WTC11 (cell line): ENCODE data around the gene UBE3C. TPM values are rescaled to one million over a fixed set of nuclear protein-coding genes. Genes with fewer than 3 reads are reported as not detected.

Source experiments
- ATAC-seq: fragments of 200-7000 bp; cut with Tn5 transposase; 2 replicates; pipeline ENCODE4 v1.10.0; 2021; ENCODE audit warnings: mild to moderate bottlenecking, moderate library complexity
- CTCF ChIA-PET: fragments of 300-600 bp; sonication (Branson Sonifier 250); formaldehyde crosslinking; loops from one replicate; lab custom pipeline; 2021; ENCODE audit warnings: antibody characterized with exemption; lab: Charles Lee
- POLR2A ChIA-PET: fragments of 350-600 bp; sonication (Branson Sonifier 250); formaldehyde crosslinking; loops from one replicate; lab custom pipeline; 2021; ENCODE audit warnings: antibody characterized with exemption; lab: Charles Lee
- DNase-seq: peaks from one replicate; pipeline ENCODE4 v3.0.0; 2021; ENCODE audit warnings: low spot score
- H3K27ac Mint-ChIP-seq: 2 replicates; pipeline ENCODE4 v1.8.0; 2021; ENCODE audit warnings: mixed read lengths
- H3K27me3 Mint-ChIP-seq: 2 replicates; pipeline ENCODE4 v1.8.0; 2021; ENCODE audit warnings: low read depth, mild to moderate bottlenecking, moderate library complexity, mixed read lengths
- H3K36me3 Mint-ChIP-seq: 2 replicates; pipeline ENCODE4 v1.8.0; 2021; ENCODE audit warnings: mixed read lengths
- H3K4me1 Mint-ChIP-seq: 2 replicates; pipeline ENCODE4 v1.8.0; 2022; ENCODE audit warnings: mixed read lengths
- H3K4me3 Mint-ChIP-seq: 2 replicates; pipeline ENCODE4 v1.8.0; 2021; ENCODE audit warnings: mild to moderate bottlenecking, moderate library complexity, mixed read lengths
- H3K9me3 Mint-ChIP-seq: 2 replicates; pipeline ENCODE4 v1.8.0; 2021; ENCODE audit warnings: mixed read lengths
- ATF1 ChIP-seq: sonication (generic); formaldehyde crosslinking; IDR thresholded peaks from 2 replicates; pipeline ENCODE4 v1.8.1; 2023; ENCODE audit warnings: mild to moderate bottlenecking, moderate library complexity, missing genetic modification reagents
- CREM ChIP-seq: sonication (generic); formaldehyde crosslinking; IDR thresholded peaks from 2 replicates; pipeline ENCODE4 v1.8.1; 2022; ENCODE audit warnings: mild to moderate bottlenecking, missing genetic modification reagents, moderate library complexity
- ELF4 ChIP-seq: sonication (generic); formaldehyde crosslinking; IDR thresholded peaks from 2 replicates; pipeline ENCODE4 v1.8.1; 2022; ENCODE audit warnings: low read depth, mild to moderate bottlenecking, moderate library complexity, missing genetic modification reagents
- FOXK1 ChIP-seq: sonication (generic); formaldehyde crosslinking; IDR thresholded peaks from 2 replicates; pipeline ENCODE4 v1.8.0; 2022; ENCODE audit warnings: mild to moderate bottlenecking, moderate library complexity, missing genetic modification reagents
- GABPB1 ChIP-seq: sonication (generic); formaldehyde crosslinking; IDR thresholded peaks from 2 replicates; pipeline ENCODE4 v1.8.1; 2023; ENCODE audit warnings: mild to moderate bottlenecking, missing genetic modification reagents
- GTF2I ChIP-seq: fragments of 250-450 bp; sonication (Bioruptor Pico); conservative IDR thresholded peaks from 2 replicates; pipeline ENCODE4 v1.4.0; 2021; ENCODE audit warnings: mild to moderate bottlenecking
- NFATC4 ChIP-seq: fragments of 250-450 bp; sonication (Bioruptor Pico); IDR thresholded peaks from 2 replicates; pipeline ENCODE4 v1.9.0; 2021; ENCODE audit warnings: mild to moderate bottlenecking
- NFE2L1 ChIP-seq: sonication (generic); formaldehyde crosslinking; IDR thresholded peaks from 2 replicates; pipeline ENCODE4 v1.8.1; 2023; ENCODE audit warnings: missing genetic modification reagents
- OVOL2 ChIP-seq: fragments of 250-450 bp; sonication (Bioruptor Pico); IDR thresholded peaks from 2 replicates; pipeline ENCODE4 v1.9.0; 2021; ENCODE audit warnings: mild to moderate bottlenecking, borderline replicate concordance
- PRRX2 ChIP-seq: fragments of 250-450 bp; sonication (Bioruptor Pico); IDR thresholded peaks from 2 replicates; pipeline ENCODE4 v1.8.0; 2021; ENCODE audit warnings: mild to moderate bottlenecking
- SMAD4 ChIP-seq: sonication (generic); formaldehyde crosslinking; IDR thresholded peaks from 2 replicates; pipeline ENCODE4 v1.8.0; 2022; ENCODE audit warnings: mild to moderate bottlenecking, missing genetic modification reagents
- ZNF121 ChIP-seq: sonication (generic); formaldehyde crosslinking; IDR thresholded peaks from 2 replicates; pipeline ENCODE4 v1.8.0; 2023; ENCODE audit warnings: missing genetic modification reagents
- ZNF138 ChIP-seq: sonication (generic); formaldehyde crosslinking; conservative IDR thresholded peaks from 2 replicates; pipeline ENCODE4 v1.8.1; 2022; ENCODE audit warnings: mild to moderate bottlenecking, moderate library complexity, missing genetic modification reagents
- ZNF263 ChIP-seq: sonication (generic); formaldehyde crosslinking; IDR thresholded peaks from 2 replicates; pipeline ENCODE4 v1.8.1; 2022; ENCODE audit warnings: low read depth, mild to moderate bottlenecking, moderate library complexity, missing genetic modification reagents
- ZNF423 ChIP-seq: fragments of 250-450 bp; sonication (Bioruptor Pico); IDR thresholded peaks from 2 replicates; pipeline ENCODE4 v2.1.2; 2022; ENCODE audit warnings: mild to moderate bottlenecking, moderate library complexity
- total RNA-seq: library from RNA; stranded (reverse); gene quantifications from 3 replicates; pipeline ENCODE4 v1.2.3, GENCODE V29; 2021
- TF ChIP-seq, protein P1 (sequence below): fragments of 250-450 bp; sonication (Bioruptor Pico); IDR thresholded peaks from 2 replicates; pipeline ENCODE4 v1.8.0; 2021; ENCODE audit warnings: mild to moderate bottlenecking
- TF ChIP-seq, protein P2 (sequence below): sonication (generic); formaldehyde crosslinking; IDR thresholded peaks from 2 replicates; pipeline ENCODE4 v1.8.0; 2022; ENCODE audit warnings: missing genetic modification reagents
- TF ChIP-seq, protein P3 (sequence below): sonication (generic); formaldehyde crosslinking; IDR thresholded peaks from 2 replicates; pipeline ENCODE4 v1.8.0; 2022; ENCODE audit warnings: mild to moderate bottlenecking, missing genetic modification reagents
- TF ChIP-seq, protein P4 (sequence below): sonication (generic); formaldehyde crosslinking; conservative IDR thresholded peaks from 2 replicates; pipeline ENCODE4 v1.8.1; 2023; ENCODE audit warnings: mild to moderate bottlenecking, low read depth, missing genetic modification reagents, moderate library complexity
- TF ChIP-seq, protein P5 (sequence below): fragments of 250-450 bp; sonication (Bioruptor Pico); IDR thresholded peaks from 2 replicates; pipeline ENCODE4 v1.9.0; 2021; ENCODE audit warnings: mild to moderate bottlenecking
- TF ChIP-seq, protein P6 (sequence below): sonication (generic); formaldehyde crosslinking; IDR thresholded peaks from 2 replicates; pipeline ENCODE4 v1.8.0; 2022; ENCODE audit warnings: mild to moderate bottlenecking, missing genetic modification reagents
- TF ChIP-seq, protein P7 (sequence below): sonication (generic); formaldehyde crosslinking; IDR thresholded peaks from 2 replicates; pipeline ENCODE4 v1.8.0; 2023; ENCODE audit warnings: missing genetic modification reagents
- TF ChIP-seq, protein P8 (sequence below): sonication (generic); formaldehyde crosslinking; conservative IDR thresholded peaks from 2 replicates; pipeline ENCODE4 v1.8.1; 2022; ENCODE audit warnings: mild to moderate bottlenecking, missing genetic modification reagents

Gene UBE3C
- total RNA-seq, 1 experiment from 2014 or later, result 59.7 TPM

DNA sequence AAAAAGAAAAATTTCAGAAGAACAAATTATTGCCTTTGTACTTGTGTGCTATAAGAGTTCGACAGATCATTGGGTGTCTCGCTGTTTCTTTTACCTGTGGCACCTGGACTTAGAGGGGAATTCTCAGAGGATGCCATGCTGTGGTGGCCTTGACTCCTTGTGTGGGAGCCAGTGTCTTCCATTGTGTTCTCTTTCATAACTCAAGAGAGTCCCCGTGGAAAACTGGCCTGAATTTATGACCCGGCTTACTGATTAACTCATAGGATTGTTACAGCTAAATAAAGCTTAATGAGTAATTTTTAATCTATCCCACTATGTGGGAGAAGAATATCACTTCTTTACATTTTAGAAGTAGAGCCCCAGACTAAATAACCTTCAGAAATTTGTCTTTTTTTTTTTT lies 54.5 kb downstream of the UBE3C start:
- Mint-ChIP-seq H3K9me3 (no peaks in the 10 kb centered on the region), H3K4me3 (no peak overlapping the region), H3K27ac (no peak overlapping the region), H3K36me3 (peaks cover 84% of the 10 kb centered on the region), H3K27me3 (no peaks in the 10 kb centered on the region)
- ATAC-seq, result no peak
- DNase-seq, result no peak
- TF ChIP-seq GABPB1 (CRISPR knock-in tag) (no peak), ZNF121 (CRISPR knock-in tag) (no peak)
- TF ChIP-seq, protein P1, sequence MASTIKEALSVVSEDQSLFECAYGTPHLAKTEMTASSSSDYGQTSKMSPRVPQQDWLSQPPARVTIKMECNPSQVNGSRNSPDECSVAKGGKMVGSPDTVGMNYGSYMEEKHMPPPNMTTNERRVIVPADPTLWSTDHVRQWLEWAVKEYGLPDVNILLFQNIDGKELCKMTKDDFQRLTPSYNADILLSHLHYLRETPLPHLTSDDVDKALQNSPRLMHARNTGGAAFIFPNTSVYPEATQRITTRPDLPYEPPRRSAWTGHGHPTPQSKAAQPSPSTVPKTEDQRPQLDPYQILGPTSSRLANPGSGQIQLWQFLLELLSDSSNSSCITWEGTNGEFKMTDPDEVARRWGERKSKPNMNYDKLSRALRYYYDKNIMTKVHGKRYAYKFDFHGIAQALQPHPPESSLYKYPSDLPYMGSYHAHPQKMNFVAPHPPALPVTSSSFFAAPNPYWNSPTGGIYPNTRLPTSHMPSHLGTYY (CRISPR knock-in tag), result no peak
- TF ChIP-seq, all 79 proteins: peak for 0
- peaks cover 13% of the 10 kb centered on the region for H3K4me1 Mint-ChIP-seq
- ChIA-PET CTCF (no interaction called here), POLR2A (no interaction called here)

DNA sequence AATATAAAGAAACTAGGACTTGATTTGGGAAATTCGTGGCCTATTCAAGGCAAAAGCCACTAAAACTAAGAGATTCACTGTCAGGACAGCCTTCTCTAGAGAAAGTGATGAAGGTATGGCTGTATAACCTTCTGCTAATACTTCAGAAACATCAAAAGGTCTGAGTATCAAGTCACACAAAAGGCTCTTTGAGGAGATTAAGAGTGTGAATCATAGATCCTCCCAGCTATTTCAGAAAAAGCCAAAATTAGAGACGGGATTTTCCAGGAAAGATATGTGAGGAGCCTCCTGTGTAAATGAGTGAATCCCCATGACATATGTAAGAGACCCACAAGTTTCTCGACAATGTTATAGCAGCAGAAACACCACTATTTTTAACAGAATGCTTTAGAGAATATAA lies 56.2 kb downstream of the UBE3C start:
- Mint-ChIP-seq H3K27ac (no peak overlapping the region), H3K27me3 (no peaks in the 10 kb centered on the region), H3K4me1 (peaks cover 4% of the 10 kb centered on the region; the same call in 1 of the 2 replicates), H3K36me3 (peaks cover 74% of the 10 kb centered on the region), H3K4me3 (no peak overlapping the region), H3K9me3 (no peaks in the 10 kb centered on the region)
- no peak for TF ChIP-seq NFATC4 (CRISPR knock-in tag)
- TF ChIP-seq CREM, result no peak
- TF ChIP-seq, protein P2, sequence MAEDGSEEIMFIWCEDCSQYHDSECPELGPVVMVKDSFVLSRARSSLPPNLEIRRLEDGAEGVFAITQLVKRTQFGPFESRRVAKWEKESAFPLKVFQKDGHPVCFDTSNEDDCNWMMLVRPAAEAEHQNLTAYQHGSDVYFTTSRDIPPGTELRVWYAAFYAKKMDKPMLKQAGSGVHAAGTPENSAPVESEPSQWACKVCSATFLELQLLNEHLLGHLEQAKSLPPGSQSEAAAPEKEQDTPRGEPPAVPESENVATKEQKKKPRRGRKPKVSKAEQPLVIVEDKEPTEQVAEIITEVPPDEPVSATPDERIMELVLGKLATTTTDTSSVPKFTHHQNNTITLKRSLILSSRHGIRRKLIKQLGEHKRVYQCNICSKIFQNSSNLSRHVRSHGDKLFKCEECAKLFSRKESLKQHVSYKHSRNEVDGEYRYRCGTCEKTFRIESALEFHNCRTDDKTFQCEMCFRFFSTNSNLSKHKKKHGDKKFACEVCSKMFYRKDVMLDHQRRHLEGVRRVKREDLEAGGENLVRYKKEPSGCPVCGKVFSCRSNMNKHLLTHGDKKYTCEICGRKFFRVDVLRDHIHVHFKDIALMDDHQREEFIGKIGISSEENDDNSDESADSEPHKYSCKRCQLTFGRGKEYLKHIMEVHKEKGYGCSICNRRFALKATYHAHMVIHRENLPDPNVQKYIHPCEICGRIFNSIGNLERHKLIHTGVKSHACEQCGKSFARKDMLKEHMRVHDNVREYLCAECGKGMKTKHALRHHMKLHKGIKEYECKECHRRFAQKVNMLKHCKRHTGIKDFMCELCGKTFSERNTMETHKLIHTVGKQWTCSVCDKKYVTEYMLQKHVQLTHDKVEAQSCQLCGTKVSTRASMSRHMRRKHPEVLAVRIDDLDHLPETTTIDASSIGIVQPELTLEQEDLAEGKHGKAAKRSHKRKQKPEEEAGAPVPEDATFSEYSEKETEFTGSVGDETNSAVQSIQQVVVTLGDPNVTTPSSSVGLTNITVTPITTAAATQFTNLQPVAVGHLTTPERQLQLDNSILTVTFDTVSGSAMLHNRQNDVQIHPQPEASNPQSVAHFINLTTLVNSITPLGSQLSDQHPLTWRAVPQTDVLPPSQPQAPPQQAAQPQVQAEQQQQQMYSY (CRISPR knock-in tag), result no peak
- no peak for TF ChIP-seq PRRX2 (CRISPR knock-in tag)
- no peak for TF ChIP-seq ZNF121 (CRISPR knock-in tag)
- TF ChIP-seq ZNF138 (CRISPR knock-in tag), result no peak
- TF ChIP-seq, protein P3, sequence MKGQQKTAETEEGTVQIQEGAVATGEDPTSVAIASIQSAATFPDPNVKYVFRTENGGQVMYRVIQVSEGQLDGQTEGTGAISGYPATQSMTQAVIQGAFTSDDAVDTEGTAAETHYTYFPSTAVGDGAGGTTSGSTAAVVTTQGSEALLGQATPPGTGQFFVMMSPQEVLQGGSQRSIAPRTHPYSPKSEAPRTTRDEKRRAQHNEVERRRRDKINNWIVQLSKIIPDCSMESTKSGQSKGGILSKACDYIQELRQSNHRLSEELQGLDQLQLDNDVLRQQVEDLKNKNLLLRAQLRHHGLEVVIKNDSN, result no peak
- TF ChIP-seq ZNF423 (CRISPR knock-in tag), result no peak
- TF ChIP-seq ATF1, result no peak
- TF ChIP-seq, protein P4, sequence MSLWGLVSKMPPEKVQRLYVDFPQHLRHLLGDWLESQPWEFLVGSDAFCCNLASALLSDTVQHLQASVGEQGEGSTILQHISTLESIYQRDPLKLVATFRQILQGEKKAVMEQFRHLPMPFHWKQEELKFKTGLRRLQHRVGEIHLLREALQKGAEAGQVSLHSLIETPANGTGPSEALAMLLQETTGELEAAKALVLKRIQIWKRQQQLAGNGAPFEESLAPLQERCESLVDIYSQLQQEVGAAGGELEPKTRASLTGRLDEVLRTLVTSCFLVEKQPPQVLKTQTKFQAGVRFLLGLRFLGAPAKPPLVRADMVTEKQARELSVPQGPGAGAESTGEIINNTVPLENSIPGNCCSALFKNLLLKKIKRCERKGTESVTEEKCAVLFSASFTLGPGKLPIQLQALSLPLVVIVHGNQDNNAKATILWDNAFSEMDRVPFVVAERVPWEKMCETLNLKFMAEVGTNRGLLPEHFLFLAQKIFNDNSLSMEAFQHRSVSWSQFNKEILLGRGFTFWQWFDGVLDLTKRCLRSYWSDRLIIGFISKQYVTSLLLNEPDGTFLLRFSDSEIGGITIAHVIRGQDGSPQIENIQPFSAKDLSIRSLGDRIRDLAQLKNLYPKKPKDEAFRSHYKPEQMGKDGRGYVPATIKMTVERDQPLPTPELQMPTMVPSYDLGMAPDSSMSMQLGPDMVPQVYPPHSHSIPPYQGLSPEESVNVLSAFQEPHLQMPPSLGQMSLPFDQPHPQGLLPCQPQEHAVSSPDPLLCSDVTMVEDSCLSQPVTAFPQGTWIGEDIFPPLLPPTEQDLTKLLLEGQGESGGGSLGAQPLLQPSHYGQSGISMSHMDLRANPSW (CRISPR knock-in tag), result no peak
- TF ChIP-seq OVOL2, result no peak
- ATAC-seq (no peak), DNase-seq (no peak)
- POLR2A ChIA-PET, result no interaction called here
- CTCF ChIA-PET, result no interaction called here

DNA sequence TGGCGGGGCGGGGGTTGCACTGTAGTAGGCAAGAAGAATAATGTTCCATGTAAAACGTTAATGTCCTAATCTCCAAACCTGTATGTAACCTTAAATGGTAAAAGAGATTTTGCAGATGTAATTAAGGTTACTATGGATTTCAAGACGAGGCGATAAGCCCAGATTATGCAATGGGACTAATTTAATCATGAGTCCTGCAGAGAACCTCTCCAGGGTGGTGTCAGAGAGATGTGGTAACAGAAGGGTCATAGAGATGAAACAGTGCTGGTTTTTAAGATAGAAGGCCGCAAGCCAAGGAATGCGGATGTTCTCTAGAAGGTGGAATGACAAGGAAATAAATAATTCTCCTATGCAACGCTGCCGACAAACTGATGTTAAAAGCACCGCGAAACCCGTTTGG lies 57.1 kb downstream of the UBE3C start:
- ChIA-PET CTCF (no interaction called here), POLR2A (no interaction called here)
- Mint-ChIP-seq H3K9me3 (no peaks in the 10 kb centered on the region), H3K27ac (no peak overlapping the region), H3K4me3 (no peak overlapping the region), H3K36me3 (peaks cover 65% of the 10 kb centered on the region), H3K4me1 (no peaks in the 10 kb centered on the region), H3K27me3 (no peaks in the 10 kb centered on the region)
- DNase-seq (no peak), ATAC-seq (no peak)
- TF ChIP-seq GABPB1 (CRISPR knock-in tag) (no peak), FOXK1 (CRISPR knock-in tag) (no peak), ZNF138 (CRISPR knock-in tag) (no peak), GTF2I (no peak), NFE2L1 (CRISPR knock-in tag) (no peak), SMAD4 (no peak), ELF4 (CRISPR knock-in tag) (no peak), ZNF263 (CRISPR knock-in tag) (no peak)
- TF ChIP-seq, protein P5, sequence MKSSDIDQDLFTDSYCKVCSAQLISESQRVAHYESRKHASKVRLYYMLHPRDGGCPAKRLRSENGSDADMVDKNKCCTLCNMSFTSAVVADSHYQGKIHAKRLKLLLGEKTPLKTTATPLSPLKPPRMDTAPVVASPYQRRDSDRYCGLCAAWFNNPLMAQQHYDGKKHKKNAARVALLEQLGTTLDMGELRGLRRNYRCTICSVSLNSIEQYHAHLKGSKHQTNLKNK (CRISPR knock-in tag), result no peak
- TF ChIP-seq, protein P6, sequence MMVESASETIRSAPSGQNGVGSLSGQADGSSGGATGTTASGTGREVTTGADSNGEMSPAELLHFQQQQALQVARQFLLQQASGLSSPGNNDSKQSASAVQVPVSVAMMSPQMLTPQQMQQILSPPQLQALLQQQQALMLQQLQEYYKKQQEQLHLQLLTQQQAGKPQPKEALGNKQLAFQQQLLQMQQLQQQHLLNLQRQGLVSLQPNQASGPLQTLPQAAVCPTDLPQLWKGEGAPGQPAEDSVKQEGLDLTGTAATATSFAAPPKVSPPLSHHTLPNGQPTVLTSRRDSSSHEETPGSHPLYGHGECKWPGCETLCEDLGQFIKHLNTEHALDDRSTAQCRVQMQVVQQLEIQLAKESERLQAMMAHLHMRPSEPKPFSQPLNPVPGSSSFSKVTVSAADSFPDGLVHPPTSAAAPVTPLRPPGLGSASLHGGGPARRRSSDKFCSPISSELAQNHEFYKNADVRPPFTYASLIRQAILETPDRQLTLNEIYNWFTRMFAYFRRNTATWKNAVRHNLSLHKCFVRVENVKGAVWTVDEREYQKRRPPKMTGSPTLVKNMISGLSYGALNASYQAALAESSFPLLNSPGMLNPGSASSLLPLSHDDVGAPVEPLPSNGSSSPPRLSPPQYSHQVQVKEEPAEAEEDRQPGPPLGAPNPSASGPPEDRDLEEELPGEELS, result no peak
- TF ChIP-seq, protein P7, sequence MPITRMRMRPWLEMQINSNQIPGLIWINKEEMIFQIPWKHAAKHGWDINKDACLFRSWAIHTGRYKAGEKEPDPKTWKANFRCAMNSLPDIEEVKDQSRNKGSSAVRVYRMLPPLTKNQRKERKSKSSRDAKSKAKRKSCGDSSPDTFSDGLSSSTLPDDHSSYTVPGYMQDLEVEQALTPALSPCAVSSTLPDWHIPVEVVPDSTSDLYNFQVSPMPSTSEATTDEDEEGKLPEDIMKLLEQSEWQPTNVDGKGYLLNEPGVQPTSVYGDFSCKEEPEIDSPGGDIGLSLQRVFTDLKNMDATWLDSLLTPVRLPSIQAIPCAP, result no peak
- TF ChIP-seq, protein P8, sequence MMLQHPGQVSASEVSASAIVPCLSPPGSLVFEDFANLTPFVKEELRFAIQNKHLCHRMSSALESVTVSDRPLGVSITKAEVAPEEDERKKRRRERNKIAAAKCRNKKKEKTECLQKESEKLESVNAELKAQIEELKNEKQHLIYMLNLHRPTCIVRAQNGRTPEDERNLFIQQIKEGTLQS (CRISPR knock-in tag), result no peak
